NT2/D1 (cell line): Measurements from ENCODE around the gene NAA60.

Source experiments
- SUZ12 ChIP-seq: IDR thresholded peaks from 2 replicates; pipeline ENCODE4 v1.6.1; 2011; ENCODE audit not compliant: insufficient read length, insufficient read depth; ENCODE audit errors: extremely low read depth
- YY1 ChIP-seq: IDR thresholded peaks from 2 replicates; pipeline ENCODE4 v1.6.1; 2011; ENCODE audit not compliant: insufficient read length, insufficient read depth
- ZNF274 ChIP-seq: IDR thresholded peaks from 2 replicates; pipeline ENCODE4 v1.6.1; 2011; ENCODE audit warnings: mild to moderate bottlenecking, low read depth, low read length

DNA sequence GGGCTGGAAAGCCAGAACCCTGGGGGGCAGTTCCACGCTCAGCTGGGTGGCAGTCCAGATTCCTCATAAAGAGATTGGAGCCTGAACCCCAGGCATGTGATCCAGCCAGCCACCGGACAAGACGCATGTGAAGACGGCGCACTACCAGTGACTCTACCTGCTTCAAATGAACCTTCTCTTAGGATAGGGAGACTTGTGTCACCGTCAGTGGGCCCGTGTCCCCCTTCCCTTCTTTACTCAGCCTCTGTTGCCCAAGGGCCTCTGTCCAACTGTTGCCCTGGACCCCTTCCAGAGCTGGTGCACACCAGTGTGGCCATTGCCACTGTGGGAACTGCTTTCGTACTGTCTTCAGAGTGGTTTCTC is 75.5 kb downstream of the NAA60 start:
- no peak for TF ChIP-seq ZNF274
- no peak for TF ChIP-seq SUZ12
- TF ChIP-seq YY1: no peak
